Osteocyte (in vitro differentiated cells): ENCODE data around the gene MPDU1. TPM values are rescaled to one million over a fixed set of nuclear protein-coding genes. Genes with fewer than 3 reads are reported as not detected.

Source experiments
- DNase-seq: peaks from one replicate; pipeline ENCODE4 v3.0.0; 2021; ENCODE audit warnings: mixed read lengths; ENCODE audit not compliant: unreplicated experiment; ENCODE audit errors: extremely low spot score
- H3K27ac Mint-ChIP-seq: one replicate; pipeline ENCODE4 v1.8.0; 2021; ENCODE audit warnings: mild to moderate bottlenecking, mixed read lengths; ENCODE audit not compliant: unreplicated experiment
- H3K27me3 Mint-ChIP-seq: one replicate; pipeline ENCODE4 v1.8.0; 2021; ENCODE audit warnings: mixed read lengths; ENCODE audit not compliant: unreplicated experiment
- H3K36me3 Mint-ChIP-seq: one replicate; pipeline ENCODE4 v1.8.0; 2021; ENCODE audit warnings: mixed read lengths; ENCODE audit not compliant: unreplicated experiment
- H3K4me1 Mint-ChIP-seq: one replicate; pipeline ENCODE4 v1.8.0; 2021; ENCODE audit warnings: mixed read lengths; ENCODE audit not compliant: unreplicated experiment
- H3K4me3 Mint-ChIP-seq: one replicate; pipeline ENCODE4 v1.8.0; 2021; ENCODE audit warnings: mild to moderate bottlenecking, moderate library complexity, mixed read lengths; ENCODE audit not compliant: unreplicated experiment
- H3K9me3 Mint-ChIP-seq: one replicate; pipeline ENCODE4 v1.8.0; 2021; ENCODE audit warnings: mixed read lengths; ENCODE audit not compliant: unreplicated experiment
- total RNA-seq: library from RNA; stranded (reverse); gene quantifications from 2 replicates; pipeline ENCODE4 v1.2.1, GENCODE V29; 2021
- TF ChIP-seq, protein P1 (sequence below): fragments of 200-600 bp; sonication (generic); IDR thresholded peaks from 2 replicates; pipeline ENCODE4 v1.5.0; 2021; ENCODE audit warnings: antibody characterized with exemption, mild to moderate bottlenecking, moderate library complexity

Gene MPDU1
- total RNA-seq, 1 donor from 2014 or later: 42.2 TPM

DNA sequence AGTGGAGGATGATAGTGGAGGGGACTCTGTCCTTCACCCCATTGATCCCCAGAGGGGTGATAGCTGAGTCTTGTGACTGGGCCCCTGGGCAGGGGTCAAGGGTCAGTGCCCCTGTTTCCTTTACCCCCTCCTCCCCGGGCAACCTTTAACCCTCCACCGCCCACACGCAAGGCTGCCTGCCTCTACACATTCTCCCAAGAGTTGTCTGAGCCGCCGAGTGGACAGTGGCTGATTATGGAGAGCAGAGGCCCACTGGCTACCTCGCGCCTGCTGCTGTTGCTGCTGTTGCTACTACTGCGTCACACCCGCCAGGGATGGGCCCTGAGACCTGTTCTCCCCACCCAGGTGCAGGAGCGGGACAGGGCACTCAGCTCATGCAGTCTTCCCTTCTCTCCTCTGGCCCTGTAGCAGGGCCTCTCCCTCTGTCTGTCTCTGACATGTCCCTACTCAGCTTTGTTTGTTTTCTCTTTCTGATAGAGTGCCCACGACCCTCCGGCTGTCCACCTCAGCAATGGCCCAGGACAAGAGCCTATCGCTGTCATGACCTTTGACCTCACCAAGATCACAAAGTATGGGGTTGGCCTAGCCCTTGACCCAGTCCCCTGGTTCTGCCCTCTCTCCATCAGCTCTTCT is 46.4 kb downstream of the MPDU1 start, which contains the start of gene SHBG:
TSS of gene SHBG (plus strand) at position 197 of the 633 bp plus-strand sequence. CDS start at position 235, 38 bp downstream.
- TF ChIP-seq, protein P1, sequence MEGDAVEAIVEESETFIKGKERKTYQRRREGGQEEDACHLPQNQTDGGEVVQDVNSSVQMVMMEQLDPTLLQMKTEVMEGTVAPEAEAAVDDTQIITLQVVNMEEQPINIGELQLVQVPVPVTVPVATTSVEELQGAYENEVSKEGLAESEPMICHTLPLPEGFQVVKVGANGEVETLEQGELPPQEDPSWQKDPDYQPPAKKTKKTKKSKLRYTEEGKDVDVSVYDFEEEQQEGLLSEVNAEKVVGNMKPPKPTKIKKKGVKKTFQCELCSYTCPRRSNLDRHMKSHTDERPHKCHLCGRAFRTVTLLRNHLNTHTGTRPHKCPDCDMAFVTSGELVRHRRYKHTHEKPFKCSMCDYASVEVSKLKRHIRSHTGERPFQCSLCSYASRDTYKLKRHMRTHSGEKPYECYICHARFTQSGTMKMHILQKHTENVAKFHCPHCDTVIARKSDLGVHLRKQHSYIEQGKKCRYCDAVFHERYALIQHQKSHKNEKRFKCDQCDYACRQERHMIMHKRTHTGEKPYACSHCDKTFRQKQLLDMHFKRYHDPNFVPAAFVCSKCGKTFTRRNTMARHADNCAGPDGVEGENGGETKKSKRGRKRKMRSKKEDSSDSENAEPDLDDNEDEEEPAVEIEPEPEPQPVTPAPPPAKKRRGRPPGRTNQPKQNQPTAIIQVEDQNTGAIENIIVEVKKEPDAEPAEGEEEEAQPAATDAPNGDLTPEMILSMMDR: no peak
- DNase-seq: no peak
- Mint-ChIP-seq H3K27me3 (no peaks in the 10 kb centered on the region), H3K9me3 (no peaks in the 10 kb centered on the region), H3K4me1 (peaks cover 13% of the 10 kb centered on the region), H3K27ac (no peak within 1 kb of the TSS), H3K36me3 (peaks cover 8% of the 10 kb centered on the region), H3K4me3 (no peak within 1 kb of the TSS)

DNA sequence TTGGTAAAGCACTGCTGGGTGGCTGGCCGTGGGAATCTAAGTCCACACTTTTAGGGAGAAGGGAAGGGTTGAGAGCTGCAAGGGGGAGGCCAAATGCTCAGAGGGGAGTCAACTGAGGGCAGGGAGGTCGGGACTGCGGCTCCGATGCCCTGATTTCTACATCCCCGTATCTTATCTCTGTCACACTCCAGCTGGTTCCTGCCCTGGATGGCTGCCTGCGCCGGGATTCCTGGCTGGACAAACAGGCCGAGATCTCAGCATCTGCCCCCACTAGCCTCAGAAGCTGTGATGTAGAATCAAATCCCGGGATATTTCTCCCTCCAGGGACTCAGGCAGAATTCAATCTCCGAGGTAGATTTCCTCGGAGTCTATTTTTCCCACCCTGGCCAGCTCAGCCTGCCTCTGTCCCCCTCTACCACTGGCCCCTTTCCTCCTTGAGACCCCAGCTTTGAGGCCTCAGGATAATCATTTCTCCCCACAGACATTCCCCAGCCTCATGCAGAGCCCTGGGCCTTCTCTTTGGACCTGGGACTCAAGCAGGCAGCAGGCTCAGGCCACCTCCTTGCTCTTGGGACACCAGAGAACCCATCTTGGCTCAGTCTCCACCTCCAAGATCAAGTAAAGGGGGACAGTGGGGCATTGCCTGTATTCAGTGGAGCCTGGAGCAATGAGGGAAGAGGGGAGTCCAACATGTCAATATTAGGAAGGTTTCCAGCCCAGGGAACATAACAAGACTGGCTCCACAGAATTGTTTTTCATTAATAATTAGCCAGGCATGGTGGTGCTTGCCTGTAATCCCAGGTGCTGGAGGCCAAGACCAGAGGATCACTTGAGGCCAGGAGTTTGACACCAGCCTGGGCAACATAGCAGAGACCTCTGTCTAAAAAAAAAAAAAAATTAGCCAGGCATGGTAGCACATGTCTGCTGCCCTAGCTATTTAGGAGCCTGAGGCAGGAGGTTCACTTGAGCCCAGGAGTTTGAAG is 48.0 kb downstream of the MPDU1 start:
- peaks cover 3% of the 10 kb centered on the region for H3K36me3 Mint-ChIP-seq
- TF ChIP-seq, protein P1: no peak
- DNase-seq: no peak
- no peak overlapping the region for H3K4me3 Mint-ChIP-seq
- H3K4me1 Mint-ChIP-seq: peaks cover 6% of the 10 kb centered on the region
- H3K27me3 Mint-ChIP-seq: no peaks in the 10 kb centered on the region
- H3K9me3 Mint-ChIP-seq: no peaks in the 10 kb centered on the region
- H3K27ac Mint-ChIP-seq: no peak overlapping the region

DNA sequence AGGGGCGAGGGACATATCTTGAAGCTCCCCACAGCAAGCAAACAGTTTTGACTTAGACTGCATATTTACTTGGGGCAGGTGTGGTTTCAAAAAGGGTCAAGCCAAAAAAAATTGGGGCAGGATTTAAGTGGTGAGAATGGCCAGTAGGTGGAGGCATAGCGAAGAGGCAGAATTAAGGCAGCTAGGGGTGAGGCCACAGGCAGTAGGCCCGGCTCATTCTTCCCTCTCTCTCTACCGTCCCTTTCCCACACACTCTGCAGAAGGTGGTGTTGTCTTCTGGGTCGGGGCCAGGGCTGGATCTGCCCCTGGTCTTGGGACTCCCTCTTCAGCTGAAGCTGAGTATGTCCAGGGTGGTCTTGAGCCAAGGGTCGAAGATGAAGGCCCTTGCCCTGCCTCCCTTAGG is 48.8 kb downstream of the MPDU1 start:
- H3K36me3 Mint-ChIP-seq: no peaks in the 10 kb centered on the region
- no peak overlapping the region for H3K4me3 Mint-ChIP-seq
- no peaks in the 10 kb centered on the region for H3K27me3 Mint-ChIP-seq
- no peak for DNase-seq
- H3K27ac Mint-ChIP-seq: no peak overlapping the region
- peaks cover 3% of the 10 kb centered on the region for H3K4me1 Mint-ChIP-seq
- TF ChIP-seq, protein P1: peak; percentile 61
- H3K9me3 Mint-ChIP-seq: no peaks in the 10 kb centered on the region

DNA sequence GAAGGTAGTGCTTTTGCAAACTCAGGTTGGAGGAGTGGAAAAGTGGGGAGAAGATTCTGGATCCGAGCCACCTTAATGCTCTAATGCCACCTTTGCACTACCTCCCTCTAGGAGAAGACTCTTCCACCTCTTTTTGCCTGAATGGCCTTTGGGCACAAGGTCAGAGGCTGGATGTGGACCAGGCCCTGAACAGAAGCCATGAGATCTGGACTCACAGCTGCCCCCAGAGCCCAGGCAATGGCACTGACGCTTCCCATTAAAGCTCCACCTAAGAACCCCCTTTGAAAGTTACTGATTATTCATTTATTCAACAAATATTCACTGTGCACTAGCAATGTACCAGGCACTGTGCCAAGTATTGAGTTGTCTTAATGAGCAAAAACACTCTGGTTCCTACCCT is 49.4 kb downstream of the MPDU1 start:
- Mint-ChIP-seq H3K27ac (no peak overlapping the region), H3K4me1 (no peaks in the 10 kb centered on the region), H3K27me3 (no peaks in the 10 kb centered on the region), H3K9me3 (no peaks in the 10 kb centered on the region), H3K36me3 (no peaks in the 10 kb centered on the region), H3K4me3 (no peak overlapping the region)
- DNase-seq: no peak
- TF ChIP-seq, protein P1: no peak

DNA sequence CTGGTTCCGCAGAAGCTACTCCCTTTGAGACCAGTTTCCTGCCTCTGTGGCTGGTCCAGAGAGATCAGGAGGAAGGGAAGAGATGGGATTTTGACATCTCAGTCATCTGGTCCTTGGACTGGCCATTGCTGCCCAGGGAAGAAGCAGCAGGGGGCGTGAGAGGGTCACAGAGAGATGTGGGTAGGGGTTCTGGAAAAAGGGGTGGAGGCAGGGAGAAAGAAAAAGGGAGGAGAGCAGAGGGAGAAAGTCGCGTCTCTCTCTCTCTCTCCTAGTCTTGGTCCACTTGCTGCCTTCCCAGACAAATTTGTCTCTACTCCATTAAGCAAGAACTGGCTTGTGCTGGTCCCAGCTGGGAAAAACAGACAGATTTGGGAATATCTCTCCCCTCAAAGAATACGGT is 50.7 kb downstream of the MPDU1 start:
- TF ChIP-seq, protein P1: peak; percentile 53
- H3K9me3 Mint-ChIP-seq: no peaks in the 10 kb centered on the region
- no peak for DNase-seq
- H3K27me3 Mint-ChIP-seq: peaks cover 3% of the 10 kb centered on the region
- no peak overlapping the region for H3K4me3 Mint-ChIP-seq
- H3K27ac Mint-ChIP-seq: no peak overlapping the region
- H3K4me1 Mint-ChIP-seq: no peaks in the 10 kb centered on the region
- H3K36me3 Mint-ChIP-seq: no peaks in the 10 kb centered on the region
